Measurements from ENCODE around the gene SPAG9. TPM values are rescaled to one million over a fixed set of nuclear protein-coding genes. Genes with fewer than 3 reads are reported as not detected.

The SPAG9 gene
- total RNA-seq, 1 donor from 2014 or later = 93.2 TPM

DNA sequence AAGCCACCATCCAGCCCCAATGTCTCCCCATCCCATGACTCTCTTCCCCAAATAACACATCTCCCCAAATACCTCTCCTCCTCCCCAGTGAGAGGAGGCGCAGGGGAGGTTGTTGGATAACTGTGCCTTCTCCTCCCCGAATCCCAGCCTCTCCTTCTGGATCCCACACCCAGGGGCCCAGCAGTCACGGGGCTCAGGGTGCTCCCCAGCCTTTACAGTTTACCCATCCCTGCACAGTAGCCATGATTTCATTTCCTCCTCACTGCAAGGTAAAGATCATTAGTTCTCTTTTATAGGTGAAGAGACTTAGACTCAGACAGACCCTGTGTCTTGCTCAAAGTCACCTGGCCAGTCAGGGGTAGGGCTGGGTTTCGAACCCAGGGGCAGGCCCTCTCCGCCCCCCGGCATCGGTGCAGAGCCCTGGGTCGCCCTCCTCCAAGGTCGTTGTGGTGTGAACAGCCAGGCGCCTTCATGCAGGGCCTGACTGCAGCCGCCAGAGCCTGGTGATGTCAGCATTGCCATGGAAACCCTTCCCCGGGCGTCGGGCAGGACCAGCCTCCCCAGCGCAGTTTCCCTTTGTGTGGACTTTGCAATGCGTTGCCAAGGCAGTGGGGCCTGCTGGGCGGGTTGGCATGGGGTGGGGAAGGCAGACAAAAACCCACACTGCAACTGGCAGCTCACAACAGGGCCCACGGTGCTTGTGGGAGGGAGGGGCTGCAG is 201.2 kb downstream of the SPAG9 start:
- peak; percentile 82 for DNase-seq (ENCODE audit: low read depth)

GRCh38 chr17:50918933-50919296 is 201.8 kb downstream of the SPAG9 start:
- no peak for DNase-seq (ENCODE audit: low read depth)

- no peak for DNase-seq (ENCODE audit: low read depth)
Measured at GRCh38 chr17:50918071-50918932, 202.4 kb downstream of the SPAG9 start.

DNA sequence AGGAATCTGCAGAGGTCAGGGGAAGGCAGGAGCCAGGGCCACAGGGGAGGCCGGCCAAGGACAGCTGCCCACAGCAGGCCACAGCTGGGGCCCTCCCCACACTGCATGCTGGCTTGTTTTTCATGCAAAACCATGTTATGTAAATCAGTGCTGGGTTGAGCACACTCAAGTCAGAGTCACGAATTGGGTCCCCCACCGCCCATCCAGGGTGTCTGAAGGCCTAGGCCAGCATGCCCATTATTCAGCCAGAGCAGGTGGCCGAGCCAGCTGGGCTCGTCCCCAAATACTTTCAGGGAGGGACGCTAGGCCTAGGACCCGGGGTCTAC is 203.3 kb downstream of the SPAG9 start:
- no peak for DNase-seq (ENCODE audit: low read depth)

GRCh38 chr17:50916708-50917417 is 203.8 kb downstream of the SPAG9 start:
- DNase-seq (ENCODE audit: low read depth) = peak; percentile 70

DNA sequence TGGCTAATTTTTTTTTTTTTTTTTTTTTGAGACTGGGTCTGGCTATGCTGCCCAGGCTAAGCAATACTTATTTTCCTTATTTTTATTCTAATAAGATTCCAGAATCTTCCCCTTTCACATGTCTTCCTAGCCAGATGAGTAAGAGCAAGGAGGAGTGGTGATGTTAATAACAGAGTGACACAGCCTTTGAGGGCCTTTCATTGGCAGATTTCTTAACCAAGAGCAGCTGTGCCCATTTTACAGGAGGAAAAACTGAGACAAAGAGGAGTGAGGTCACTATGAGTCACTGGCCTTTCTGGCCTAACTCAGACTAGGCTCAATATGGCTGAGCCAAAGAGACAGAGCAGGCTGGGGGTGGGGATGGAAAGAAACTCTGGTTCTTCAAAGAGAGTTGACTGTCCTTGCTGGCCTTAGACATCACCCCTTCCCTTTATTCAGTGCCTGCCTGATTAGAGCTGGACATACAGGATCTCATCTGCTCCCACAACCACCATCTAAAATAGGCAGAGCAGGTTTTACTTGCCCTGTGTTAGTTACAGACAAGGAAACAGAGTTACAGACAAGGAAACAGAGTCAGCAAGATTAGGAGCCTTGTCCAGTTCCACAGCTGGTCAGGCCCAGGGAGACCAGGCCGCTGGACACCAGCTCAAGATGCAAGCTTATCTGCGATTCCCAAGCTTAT is 204.5 kb downstream of the SPAG9 start:
- no peak for DNase-seq (ENCODE audit: low read depth)

DNA sequence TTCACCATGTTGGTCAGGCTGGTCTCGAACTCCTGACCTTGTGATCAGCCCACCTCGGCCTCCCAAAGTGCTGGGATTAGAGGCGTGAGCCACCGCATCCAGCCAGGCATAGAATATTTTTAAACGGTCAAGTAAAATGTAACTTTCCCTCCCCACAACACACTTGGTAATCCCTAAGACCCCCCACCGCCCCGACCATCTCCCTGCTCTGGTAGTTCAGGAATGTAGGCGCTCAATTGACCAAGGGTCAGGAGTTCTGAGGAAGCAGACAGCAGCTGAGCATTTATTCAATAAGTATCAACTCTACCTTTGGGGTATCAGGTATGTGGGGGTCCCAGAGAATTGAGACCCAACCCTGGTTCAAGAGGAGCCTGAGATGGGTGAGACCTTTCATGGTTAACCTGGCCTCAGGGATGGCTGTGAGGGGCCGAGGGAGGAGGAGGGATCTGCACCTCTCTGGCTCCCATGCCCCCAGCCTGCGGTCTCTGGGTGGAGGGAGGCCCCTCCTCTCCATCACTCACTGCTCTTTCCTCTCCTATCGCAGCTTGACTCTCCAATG is 206.1 kb downstream of the SPAG9 start:
- DNase-seq (ENCODE audit: low read depth) = no peak

DNA sequence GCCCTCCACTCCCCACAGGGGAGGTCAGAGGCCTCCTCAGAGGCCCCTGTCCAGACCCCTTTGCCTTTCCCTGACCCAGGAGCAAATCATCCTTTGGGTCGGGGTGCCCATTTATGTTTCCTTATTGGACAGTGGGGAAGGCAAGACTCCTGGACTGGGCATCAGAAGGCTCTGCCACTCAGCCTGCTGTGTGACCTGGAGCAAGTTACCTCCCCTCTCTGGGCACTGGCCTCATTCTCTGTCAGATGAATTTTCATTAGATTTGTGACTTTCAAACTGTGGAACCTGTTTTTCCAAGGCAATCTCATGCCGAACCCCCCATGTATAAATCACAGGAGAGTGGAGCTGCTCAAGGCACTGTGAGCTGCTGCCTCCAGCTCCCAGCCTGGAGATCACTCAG is 207.5 kb downstream of the SPAG9 start:
- DNase-seq (ENCODE audit: low read depth) = no peak

Other genes starting within 250 kb of the SPAG9 start
- 143 and 153 TPM in 2 replicates for gene NME1, start 32.7 kb upstream of the SPAG9 start, total RNA-seq
- 388 and 441 TPM in 2 replicates for gene NME2, start 45.5 kb upstream of the SPAG9 start, total RNA-seq
- gene MBTD1, start 139.2 kb upstream of the SPAG9 start, total RNA-seq = 10.4 and 11.6 TPM in 2 replicates
- gene UTP18, start 139.7 kb upstream of the SPAG9 start, total RNA-seq = 27.7 and 31.9 TPM in 2 replicates